HTR-8/SVneo (cell line): ENCODE measurements around the gene CADPS2.

Source experiments
- DNase-seq: peaks from one replicate; pipeline ENCODE4 v3.0.0; 2011; ENCODE audit warnings: low spot score, mixed read lengths; ENCODE audit not compliant: insufficient read length
- FAIRE-seq: peaks from 2 replicates; lab custom pipeline; 2011; peaks lifted over from hg19 to GRCh38; lab: Jason Lieb, UNC

CADPS2 gene

DNA sequence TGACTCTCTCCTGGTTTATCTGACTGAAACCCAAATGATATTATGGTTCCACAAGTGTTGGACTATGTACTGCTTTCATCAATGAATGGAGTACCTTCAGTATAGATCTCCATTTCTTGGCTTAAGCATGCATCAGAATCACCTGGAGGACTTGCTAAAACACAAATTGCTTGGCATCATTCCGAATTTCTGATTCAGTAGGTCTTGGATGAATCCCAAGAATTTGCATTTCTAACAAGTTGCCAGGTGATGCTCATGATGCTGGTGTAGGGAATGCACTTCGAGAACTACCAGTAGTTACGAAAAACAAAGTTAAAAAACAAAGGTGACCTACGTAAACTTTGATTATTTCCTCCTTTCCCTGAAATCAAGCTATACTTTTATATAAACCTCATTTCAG is 462.7 kb downstream of the CADPS2 start:
- no peak for FAIRE-seq
- no peak for DNase-seq

DNA sequence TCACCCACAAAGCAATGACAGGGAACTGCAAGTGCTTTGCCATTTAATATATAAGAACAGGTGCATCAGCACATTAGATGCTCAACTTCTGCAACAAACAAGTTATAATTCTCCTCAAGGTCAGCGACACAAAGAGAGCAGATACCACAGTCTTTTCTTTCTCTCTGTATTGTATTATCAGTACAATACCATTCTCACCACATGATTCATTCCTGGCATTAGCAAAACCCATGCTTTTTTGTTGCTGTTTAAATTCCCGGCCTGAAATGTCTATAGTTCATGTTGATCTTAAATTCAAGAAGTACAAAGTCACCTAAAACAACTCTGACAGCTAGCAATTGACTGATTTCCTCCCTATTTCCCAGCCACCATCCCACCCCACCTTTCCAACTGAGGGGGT is 469.9 kb downstream of the CADPS2 start:
- no peak for DNase-seq
- FAIRE-seq, result no peak

DNA sequence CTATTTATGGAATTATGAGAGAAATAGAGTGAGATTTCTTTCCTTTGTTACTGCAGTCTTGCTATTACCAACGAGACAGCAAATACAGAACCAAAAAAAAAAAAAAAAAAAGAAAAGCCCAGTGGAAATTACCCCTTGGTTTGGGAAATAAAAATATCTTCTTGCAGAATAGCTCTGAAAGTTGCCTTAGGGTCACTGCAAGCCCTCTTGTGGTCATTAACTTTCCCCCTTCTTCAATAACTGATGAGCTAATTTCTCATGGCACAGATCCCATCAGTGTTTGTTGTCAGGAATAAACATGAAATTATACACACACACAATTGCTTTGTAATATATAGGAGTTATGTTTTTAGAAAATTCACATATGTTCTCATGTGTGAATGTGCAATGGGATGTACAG is 470.8 kb downstream of the CADPS2 start:
- DNase-seq (no peak), FAIRE-seq (no peak)

DNA sequence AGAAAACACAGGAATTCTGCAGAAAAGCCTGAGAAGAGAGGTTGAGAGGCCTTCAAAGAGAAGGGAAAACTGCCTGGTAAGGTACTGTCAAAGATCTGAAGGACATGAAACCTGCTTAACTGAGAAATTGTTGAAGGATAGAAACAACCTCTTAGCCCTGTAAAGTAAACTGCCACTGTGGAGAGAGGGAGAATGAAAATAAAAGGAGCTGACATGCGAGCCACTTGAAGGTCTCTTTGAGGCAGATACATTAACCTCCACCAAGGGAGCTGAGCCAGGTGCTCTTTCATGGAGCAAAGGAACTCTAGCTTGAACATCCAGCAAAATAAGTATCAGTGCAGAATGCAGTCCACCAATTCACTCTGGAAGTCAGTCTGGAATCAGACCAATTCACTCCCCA is 472.9 kb downstream of the CADPS2 start:
- DNase-seq (no peak), FAIRE-seq (no peak)

DNA sequence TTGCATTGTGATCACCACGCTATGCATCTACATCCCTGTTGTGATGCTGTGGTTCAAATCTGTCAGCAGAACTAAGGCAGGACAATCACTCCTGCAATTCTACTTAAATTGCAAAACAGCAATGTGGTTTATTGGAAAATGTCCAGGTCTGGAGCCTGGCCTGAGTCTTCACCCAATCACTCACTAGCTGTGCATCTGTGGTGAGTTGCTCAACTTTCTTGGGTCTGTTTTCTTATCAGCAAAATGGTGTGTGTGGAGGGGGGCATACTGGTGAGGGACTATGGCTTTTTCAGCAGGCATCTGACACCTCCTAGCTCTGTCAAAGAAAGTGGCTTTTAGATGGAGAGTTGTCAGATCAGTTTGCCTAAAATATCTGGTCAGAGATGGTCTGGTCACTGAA is 473.4 kb downstream of the CADPS2 start:
- DNase-seq (no peak), FAIRE-seq (no peak)

DNA sequence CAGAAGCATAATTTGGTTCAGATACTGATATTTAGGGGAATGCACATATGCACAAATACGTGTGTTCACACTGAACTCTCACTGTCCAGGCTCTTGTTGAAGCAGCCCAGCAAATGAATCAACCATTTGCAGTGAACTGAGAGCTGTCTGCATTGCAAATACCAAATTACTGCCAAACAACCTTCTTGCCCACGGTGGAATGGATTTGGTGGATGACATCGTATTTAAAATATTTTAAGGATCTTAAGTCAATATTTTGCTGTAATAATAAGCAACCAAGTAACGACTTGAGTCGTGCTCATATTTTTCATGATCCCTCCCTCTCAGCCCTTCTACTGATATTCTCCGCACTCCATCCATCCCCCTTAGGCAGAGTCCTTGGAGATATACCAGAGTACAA is 473.8 kb downstream of the CADPS2 start:
- DNase-seq (no peak), FAIRE-seq (no peak)

DNA sequence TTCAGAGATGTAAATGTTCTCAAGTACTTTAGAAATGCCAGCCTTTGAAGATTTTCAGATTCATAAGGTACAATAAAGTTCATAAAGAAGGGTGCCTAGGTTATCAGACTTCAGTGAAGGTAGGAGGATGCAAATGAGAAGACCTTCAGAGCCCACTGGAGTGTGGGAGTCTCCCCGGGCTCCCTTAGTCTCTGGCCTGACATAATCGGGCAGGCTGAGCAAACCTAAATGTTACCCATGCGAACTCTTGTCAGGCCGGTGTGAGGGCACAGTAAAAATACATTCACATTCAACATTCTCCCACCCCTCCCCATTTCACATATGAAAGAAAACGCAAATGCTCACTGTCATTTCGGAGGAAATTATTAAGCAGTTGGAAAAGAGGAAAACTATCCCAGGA is 479.1 kb downstream of the CADPS2 start:
- FAIRE-seq, result no peak

DNA sequence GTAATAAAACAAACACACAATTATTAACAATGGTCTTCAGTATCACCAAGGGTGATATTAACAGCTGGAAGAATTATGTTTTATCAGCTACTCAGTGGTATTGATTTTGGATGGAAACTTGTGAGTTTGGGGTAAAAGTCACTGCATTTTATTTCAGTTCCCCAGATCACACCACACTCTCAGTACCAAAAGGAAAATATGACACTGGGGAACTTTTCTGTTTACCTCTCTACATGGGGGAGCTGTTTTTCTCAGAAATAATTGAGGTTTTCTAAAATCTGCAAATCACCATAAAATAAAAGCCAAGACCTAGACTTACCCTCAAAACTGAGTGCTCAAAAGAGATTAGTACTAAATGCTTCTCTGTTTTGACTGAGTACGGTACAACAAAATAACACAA is 483.1 kb downstream of the CADPS2 start:
- FAIRE-seq (no peak), DNase-seq (no peak)

More for the DNA sequence above, 479.1 kb downstream of the CADPS2 start:
- DNase-seq, result no peak

DNA sequence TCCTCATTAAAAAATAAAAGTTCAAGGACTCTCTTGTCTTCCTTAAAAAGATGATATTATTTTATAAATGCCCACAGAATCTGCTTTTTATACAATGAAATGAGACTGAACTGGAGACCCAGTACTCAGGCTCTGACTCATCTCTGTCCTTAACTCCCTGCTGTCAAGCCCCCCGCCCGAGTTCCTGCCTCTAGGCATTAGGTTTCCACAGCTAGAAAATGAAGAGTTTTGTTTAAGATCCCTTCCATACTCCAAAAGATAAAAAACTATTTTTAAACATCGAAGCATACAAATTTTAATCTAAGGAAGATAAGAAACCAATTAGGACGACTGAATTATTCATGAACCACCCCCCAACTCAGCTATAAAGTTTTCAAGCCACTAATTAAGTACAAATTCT is 484.0 kb downstream of the CADPS2 start:
- no peak for DNase-seq

DNA sequence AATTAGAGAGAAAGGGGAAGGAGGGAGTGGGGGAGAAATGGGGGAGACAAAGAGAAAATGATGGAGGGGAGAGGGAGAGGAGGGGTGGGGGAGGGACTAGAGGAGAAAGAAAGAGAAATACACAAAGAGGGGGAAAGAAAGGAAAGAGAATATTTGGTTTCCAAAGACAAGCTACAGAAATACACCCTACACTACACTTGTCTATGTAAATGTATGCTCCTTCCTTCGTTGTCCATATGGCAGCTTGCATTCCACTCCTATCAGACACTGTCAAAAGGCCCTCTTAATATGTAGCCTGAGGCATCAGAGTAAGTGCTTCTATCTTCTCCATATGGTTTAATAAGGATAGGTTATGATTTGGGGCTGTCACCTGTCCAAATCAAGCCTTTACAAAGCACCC is 488.9 kb downstream of the CADPS2 start:
- no peak for DNase-seq
- FAIRE-seq, result no peak

More for the DNA sequence above, 484.0 kb downstream of the CADPS2 start:
- FAIRE-seq, result no peak

DNA sequence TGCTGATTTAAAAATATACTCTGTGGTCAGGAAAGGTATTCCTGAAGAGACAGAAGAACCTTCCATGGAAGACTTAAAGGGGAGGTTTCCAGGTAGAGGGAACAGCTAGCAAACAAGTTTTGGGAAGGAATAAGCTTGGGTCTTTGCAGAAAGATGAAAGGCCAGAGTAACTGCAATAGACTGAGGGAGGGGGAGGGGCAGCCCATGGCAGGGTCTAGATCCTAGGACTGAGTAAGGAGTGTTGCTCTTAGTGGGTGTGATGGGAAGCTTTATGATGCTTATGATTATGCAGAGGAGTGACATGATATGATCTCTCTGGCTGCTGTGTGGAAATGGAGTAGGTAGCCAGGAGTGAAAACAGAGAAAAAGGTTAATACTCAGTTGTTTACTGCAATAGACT is 491.7 kb downstream of the CADPS2 start:
- no peak for FAIRE-seq

DNA sequence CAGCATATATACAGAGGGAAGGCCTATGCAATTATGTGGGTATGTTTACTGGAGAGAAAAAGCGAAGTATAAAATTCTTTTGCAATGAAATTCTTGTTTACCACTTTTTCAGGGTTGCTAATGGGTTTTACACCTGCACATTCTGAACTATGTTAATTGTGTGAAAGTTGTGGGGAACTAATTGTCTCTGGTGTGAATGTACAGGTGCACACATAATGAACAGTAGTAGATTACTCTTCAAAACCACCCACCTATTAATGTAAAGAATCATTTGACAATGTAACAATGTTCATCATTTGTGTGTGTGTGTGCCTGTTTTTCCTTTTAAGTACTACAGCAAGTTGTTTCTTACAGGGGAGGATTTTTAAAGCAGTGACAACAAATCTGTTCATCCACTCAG is 501.7 kb downstream of the CADPS2 start:
- FAIRE-seq (no peak), DNase-seq (no peak)

More for the DNA sequence above, 491.7 kb downstream of the CADPS2 start:
- DNase-seq, result no peak

DNA sequence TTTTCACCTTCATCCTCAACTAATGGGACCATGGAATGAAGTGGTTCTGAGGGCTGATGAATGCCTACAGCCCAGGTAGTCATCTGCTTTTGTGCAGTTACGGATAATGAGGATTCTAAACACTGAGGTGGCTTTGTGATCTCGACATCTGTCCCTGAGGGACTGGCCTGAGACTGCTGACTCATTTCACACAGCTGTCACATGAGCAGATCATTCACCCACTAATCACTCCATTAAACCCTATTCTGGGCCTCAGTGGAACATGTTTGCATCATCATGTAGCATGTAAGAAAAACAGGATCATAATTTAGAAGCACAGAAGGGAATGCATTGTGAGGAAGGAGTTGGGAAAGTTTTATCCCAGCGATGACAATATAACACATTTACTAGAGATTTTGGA is 502.3 kb downstream of the CADPS2 start:
- FAIRE-seq, result no peak
- no peak for DNase-seq

DNA sequence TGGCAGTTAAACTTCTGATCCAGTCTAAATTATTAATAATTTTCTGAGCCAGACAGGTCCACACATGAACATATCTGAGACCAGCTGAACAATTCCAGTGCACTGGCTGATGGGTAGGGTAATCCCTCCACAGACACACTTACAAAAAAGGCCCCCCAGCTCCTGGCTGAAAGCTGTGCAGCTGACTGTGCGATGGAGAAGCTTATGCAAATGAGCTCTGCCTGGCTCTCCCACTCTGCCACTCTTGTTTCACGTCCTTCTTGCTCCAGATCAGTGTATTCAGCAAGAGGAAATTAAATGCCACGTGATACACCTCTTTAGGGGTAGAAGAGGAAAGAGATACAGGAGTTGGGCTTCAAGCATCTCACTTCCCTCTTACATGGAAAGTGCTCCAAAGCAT is 505.3 kb downstream of the CADPS2 start:
- no peak for DNase-seq
- FAIRE-seq, result no peak

DNA sequence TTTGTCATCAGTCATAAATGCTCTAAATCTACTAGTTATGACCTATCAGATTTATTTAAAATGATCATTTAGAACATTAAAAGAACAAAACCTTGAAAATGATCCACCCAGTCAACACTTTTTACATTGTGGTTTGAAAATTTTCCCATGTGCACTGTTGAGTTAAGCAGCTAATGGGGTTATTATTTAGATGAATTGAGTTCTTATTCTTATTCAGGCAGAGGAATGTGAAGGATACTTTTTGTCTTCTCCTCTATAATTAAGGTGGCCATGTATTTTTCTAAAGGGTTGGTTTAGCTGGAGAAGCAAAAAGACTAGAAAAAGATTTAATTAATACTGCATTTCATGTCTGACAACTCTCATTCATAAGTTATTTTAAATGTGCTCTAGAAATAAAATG is 506.8 kb downstream of the CADPS2 start:
- FAIRE-seq, result no peak

DNA sequence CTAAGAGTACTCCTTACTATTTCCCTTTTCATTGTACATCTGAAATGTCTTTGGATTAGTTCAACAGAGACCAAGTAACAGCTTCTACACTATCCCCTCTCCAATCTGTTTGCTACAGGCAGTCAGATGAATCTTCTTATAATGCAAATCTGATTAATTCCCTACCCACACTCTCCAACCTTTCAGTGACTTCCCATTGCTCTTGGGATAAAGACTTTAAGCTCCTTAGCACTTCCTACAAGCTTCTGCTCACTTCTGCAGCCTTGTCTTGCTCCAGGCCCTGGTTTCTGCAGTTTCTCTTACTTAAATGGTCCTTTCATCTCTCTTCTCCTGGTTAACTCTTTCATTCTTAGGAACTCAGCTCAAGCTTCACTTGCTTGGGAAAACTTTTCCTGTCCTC is 516.5 kb downstream of the CADPS2 start:
- DNase-seq (no peak), FAIRE-seq (no peak)

More for the DNA sequence above, 506.8 kb downstream of the CADPS2 start:
- DNase-seq, result no peak

DNA sequence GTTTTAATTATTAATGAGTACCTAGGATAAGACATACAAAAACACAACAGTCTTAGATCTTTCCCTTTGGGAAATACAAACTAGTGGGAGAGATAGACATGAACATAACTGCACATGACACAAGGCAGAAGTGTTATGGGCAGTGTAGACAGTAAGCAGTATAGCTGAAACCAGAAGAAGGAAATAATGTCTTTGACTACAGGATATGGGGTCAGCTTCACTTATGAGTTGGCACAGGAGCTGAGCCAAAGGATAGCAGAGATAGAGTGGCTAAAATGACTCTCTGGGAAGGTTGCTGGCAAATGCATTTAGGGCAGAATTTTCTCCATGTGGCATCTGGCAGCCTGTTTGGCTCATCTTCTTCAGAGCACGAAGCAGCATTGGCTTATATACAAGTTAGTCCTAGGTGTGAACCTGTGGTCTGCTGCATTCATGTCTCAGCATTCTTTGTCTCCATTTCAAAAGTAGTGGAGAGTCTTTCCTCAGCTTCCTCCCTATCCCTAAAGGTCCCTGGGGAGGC is 521.4 kb downstream of the CADPS2 start:
- FAIRE-seq (no peak), DNase-seq (no peak)

DNA sequence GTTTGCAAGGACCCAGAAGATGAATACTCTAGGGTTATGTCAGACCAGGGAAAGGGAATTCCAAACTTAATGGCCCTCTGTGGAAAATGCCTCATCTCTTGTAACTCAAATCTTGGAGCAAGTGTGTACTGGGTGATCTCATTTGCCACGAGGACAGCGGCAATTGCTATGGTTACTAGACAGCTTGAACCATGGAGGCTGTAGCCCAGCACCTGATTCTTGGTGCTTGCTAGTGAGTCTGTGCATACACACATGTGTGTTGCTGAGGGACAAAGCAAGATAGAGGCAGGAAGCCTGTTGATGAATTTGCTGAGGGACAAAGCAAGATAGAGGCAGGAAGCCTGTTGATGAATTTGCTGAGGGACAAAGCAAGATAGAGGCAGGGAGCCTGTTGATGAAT is 523.1 kb downstream of the CADPS2 start:
- DNase-seq (no peak), FAIRE-seq (no peak)

DNA sequence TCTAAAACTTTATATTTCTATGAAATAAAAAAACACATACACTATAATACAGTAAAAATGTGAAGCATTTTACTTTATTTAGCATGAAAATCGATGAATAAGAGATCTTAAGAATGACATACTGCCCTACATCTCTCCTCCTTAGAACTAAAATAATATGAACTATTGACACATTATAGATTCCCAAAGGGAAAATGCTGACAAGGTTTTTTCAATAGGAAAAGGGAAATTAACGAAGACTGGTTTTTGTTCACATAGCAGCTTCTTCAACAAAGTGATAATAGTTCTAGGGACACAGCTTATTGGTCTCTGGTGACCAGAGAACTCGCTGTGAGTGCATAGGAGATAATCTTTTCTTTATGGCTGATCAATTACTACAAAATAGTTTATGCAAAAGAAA is 523.8 kb downstream of the CADPS2 start:
- FAIRE-seq (no peak), DNase-seq (no peak)

DNA sequence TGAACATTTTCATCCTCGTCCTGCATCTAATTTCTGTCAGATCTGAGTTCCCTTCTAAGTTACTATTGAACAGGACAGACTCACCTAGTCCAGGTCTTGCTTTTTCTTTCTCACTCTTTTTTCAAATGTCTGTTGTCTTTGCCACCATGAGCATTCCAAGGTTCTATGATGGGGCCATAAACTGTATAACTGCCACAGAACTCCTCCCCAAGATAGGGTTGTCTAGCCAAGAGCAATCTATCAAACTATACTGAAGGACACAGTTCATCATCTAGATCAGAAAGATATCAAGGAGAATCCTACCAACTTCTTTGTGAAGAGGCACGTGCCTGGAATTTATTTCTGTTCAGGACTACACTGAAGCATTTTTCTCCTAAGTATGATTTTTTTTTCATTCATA is 531.6 kb downstream of the CADPS2 start:
- no peak for FAIRE-seq
- DNase-seq, result no peak

DNA sequence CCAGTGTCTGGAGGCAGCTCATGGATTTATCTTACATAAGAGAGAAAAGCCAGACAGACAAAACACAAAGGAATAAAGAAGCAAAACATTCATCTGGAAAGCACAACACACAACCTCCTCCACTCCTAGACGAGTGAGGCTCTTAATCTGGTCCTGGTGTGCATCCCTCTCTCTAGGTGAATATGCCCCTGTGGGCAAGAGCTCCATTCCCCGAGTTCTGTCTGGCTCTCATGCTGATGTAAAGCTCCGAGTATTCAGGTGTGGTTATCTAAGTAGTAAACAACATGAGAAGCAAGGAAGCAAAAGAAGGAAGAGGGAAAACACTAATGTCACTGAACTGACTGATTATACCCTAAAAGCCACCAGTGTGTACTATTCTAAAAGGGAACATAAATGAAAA is 533.8 kb downstream of the CADPS2 start:
- FAIRE-seq (no peak), DNase-seq (no peak)

DNA sequence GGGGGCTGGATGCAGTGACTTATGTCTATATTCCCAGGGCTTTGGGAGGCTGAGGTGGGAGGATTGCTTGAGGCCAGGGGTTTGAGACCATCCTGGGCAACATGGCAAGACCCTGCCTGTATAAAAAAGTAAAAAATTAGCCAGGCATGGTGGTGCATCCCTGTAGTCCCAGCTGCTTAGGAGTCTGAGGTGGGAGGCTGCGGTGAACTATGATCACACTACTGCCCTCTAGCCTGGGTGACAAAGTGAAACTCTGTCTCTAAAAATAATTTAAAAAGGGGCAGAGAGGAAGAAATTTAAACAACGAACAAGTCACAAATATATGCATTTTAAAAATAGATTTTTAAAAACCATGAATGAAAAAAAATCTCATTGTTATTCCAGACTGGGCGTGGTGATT is 535.6 kb downstream of the CADPS2 start:
- no peak for FAIRE-seq

DNA sequence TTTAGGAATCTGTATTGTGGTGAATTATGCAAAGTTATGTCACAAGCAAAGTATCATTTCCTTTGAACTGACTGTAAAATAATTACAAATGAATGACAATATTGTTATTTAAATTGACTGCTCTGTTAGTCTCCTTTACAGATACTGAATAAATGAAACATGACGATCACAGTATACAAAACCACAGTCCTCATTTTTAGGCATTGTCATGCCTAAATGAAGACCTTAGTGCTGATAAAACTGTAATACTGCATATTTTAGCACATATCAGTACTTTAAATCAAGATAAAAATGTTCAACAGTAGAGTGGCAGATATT is 542.0 kb downstream of the CADPS2 start:
- FAIRE-seq (no peak), DNase-seq (no peak)

More for the DNA sequence above, 535.6 kb downstream of the CADPS2 start:
- no peak for DNase-seq
